HG03139 (cell line): Measurements from ENCODE around the gene ATPAF1.

Experiments used
- ATAC-seq: cut with Tn5 transposase; IDR thresholded peaks from one replicate; pipeline ENCODE4 v1.9.1; 2021; ENCODE audit not compliant: unreplicated experiment

ATPAF1 gene

GRCh38 chr1:46616277-46617107 lies 51.7 kb downstream of the ATPAF1 start, which contains the start of gene MOB3C:
Gene MOB3C, minus strand, starts transcription at chr1:46616811. Its CDS starts 3,490 bp downstream, at chr1:46613321.
- ATAC-seq: peak; percentile 55

GRCh38 chr1:46615735-46616134 lies 52.4 kb downstream of the ATPAF1 start:
- no peak for ATAC-seq

- ATAC-seq: no peak
Measured at GRCh38 chr1:46615088-46615487, 53.1 kb downstream of the ATPAF1 start.

GRCh38 chr1:46614604-46614984 lies 53.6 kb downstream of the ATPAF1 start:
- ATAC-seq: no peak

GRCh38 chr1:46613661-46614603 lies 54.2 kb downstream of the ATPAF1 start:
- peak; percentile 49 for ATAC-seq

GRCh38 chr1:46612937-46613660 lies 55.1 kb downstream of the ATPAF1 start:
- ATAC-seq: no peak

GRCh38 chr1:46611691-46612221 lies 56.4 kb downstream of the ATPAF1 start:
- ATAC-seq: no peak

GRCh38 chr1:46607345-46608130 lies 60.6 kb downstream of the ATPAF1 start:
- ATAC-seq: no peak

GRCh38 chr1:46606255-46606965 lies 61.8 kb downstream of the ATPAF1 start:
- no peak for ATAC-seq

GRCh38 chr1:46605232-46605631 lies 62.9 kb downstream of the ATPAF1 start:
- ATAC-seq: no peak

- ATAC-seq: peak; percentile 94
Measured at GRCh38 chr1:46603858-46604549, 64.2 kb downstream of the ATPAF1 start, which contains the start of gene MKNK1. Gene MKNK1, minus strand, starts transcription at chr1:46604268. Its CDS starts 20,941 bp downstream, at chr1:46583327.

GRCh38 chr1:46603481-46603857 lies 64.7 kb downstream of the ATPAF1 start:
- ATAC-seq: no peak

GRCh38 chr1:46601257-46602007 lies 66.7 kb downstream of the ATPAF1 start:
- no peak for ATAC-seq

- ATAC-seq: no peak
Measured at GRCh38 chr1:46599059-46599970, 68.8 kb downstream of the ATPAF1 start.

- ATAC-seq: no peak
Measured at GRCh38 chr1:46596846-46597245, 71.3 kb downstream of the ATPAF1 start.

- no peak for ATAC-seq
Measured at GRCh38 chr1:46596036-46596435, 72.1 kb downstream of the ATPAF1 start.

- no peak for ATAC-seq
Measured at GRCh38 chr1:46595127-46595526, 73.0 kb downstream of the ATPAF1 start.
